Measurements from ENCODE around the gene FSTL3.
A peak's percentile ranks its signal among the peaks of the same experiment; 100 is the strongest.

Gene FSTL3

GRCh38 chr19:676007-676338, 219 bp upstream of the FSTL3 start:
- no peak for TF ChIP-seq CTCF (IDR thresholded peaks at IDR 0.05; ENCODE audit: extremely low read depth, missing control alignments)
- DNase-seq (ENCODE audit: low spot score) = no peak

GRCh38 chr19:677201-677600, 1.0 kb downstream of the FSTL3 start:
- TF ChIP-seq CTCF (IDR thresholded peaks at IDR 0.05; ENCODE audit: extremely low read depth, missing control alignments) = no peak
- no peak for DNase-seq (ENCODE audit: low spot score)

GRCh38 chr19:677601-678436, 1.6 kb downstream of the FSTL3 start:
- no peak for TF ChIP-seq CTCF (IDR thresholded peaks at IDR 0.05; ENCODE audit: extremely low read depth, missing control alignments)
- peak; percentile 32 for DNase-seq (ENCODE audit: low spot score)

GRCh38 chr19:678791-679388, 2.7 kb downstream of the FSTL3 start:
- no peak for DNase-seq (ENCODE audit: low spot score)
- TF ChIP-seq CTCF (IDR thresholded peaks at IDR 0.05; ENCODE audit: extremely low read depth, missing control alignments) = no peak

GRCh38 chr19:679418-680286, 3.5 kb downstream of the FSTL3 start:
- DNase-seq (ENCODE audit: low spot score) = peak; percentile 75
- TF ChIP-seq CTCF (IDR thresholded peaks at IDR 0.05; ENCODE audit: extremely low read depth, missing control alignments) = no peak

- DNase-seq (ENCODE audit: low spot score) = peak; percentile 100
These were observed 4.3 kb downstream of the FSTL3 start for GRCh38 chr19:680287-681028.

More at GRCh38 chr19:680287-681028, 4.3 kb downstream of the FSTL3 start:
- TF ChIP-seq CTCF (IDR thresholded peaks at IDR 0.05; ENCODE audit: extremely low read depth, missing control alignments) = peak; percentile 78

Measured in GM20000 (cell line).